GM21528 (cell line): ENCODE results near the gene TSPAN5.

ENCODE experiments used
- ATAC-seq: cut with Tn5 transposase; IDR thresholded peaks from one replicate; pipeline ENCODE4 v1.9.1; 2021; ENCODE audit warnings: mild to moderate bottlenecking, moderate library complexity; ENCODE audit not compliant: unreplicated experiment, low FRiP score

Gene TSPAN5

GRCh38 chr4:98623126-98623802, 35.1 kb downstream of the TSPAN5 start:
- no peak for ATAC-seq

GRCh38 chr4:98620087-98620784, 38.2 kb downstream of the TSPAN5 start:
- no peak for ATAC-seq

GRCh38 chr4:98619180-98619579, 39.2 kb downstream of the TSPAN5 start:
- ATAC-seq, result no peak

DNA sequence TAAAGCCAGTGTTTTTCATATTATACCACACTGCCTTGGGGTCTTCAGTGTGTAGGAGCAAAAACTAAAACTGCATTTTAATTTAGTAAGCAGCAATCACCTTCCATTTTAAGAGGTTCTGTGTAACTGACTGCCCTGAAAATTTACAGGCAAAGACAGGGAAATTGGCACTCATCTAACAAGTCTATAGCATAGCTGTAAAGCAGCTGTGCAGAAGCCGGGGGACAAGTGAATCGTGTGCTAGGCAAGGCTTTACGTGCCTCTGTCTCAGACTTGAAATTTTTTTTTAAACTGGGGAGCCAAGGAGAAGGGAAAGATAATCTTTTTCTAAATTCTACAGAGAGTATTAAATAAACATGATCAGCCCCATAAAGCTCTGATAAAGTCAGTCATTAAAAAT, 39.7 kb downstream of the TSPAN5 start:
- ATAC-seq, result no peak

DNA sequence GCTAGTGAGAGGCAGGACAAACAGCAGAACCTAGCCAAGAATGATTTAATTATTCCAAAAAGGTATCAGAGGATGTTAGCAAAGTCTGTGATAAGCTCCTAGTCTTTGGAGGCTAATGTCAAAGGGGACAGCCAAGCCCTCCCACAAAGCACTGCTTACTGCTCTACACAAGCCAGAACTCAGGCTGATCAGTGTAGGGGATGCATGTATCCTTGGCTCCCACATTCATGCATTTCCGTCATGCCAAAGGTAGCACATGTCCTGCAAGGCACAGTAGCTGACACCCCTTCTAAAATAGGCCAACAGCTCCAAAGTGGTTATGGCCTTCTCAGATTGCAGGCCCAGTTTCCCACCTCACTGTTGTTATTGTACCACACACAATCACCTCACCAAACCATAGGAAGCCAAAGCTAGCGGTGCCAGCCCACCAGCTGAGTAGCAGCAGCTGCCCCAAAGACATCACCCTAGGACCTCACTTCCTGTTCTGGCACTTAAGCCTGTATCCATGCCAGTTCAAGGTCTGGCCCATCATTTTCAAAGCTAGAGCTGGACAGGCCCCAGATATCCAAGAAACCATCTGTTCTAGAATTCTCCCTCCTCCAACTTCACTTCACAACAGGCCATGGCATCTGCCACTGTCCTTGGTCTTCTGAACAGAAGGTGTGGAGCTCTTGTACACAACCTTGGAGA, 40.9 kb downstream of the TSPAN5 start:
- no peak for ATAC-seq

- no peak for ATAC-seq
Measured at GRCh38 chr4:98615991-98616390, 42.4 kb downstream of the TSPAN5 start.

- ATAC-seq, result no peak
Measured at GRCh38 chr4:98614662-98615061, 43.7 kb downstream of the TSPAN5 start.

DNA sequence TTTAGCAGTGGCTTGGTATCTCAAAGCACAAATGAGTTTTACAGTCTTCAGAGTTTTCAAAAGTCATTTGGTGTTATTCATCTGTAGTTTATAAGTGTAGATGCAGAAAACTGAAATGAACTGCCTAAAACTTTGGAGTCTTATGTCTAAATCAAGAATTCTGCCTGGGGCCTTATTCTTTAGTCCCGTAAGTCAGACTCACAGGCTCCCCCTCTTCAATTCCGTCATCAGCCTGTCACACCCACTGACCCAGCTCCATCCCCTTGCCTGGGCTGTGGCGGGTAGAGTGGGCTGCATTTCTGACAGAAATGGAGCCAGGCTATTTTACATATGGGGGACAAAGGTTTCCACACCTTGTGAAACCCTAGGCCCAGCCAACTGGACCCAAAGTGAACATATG, 44.3 kb downstream of the TSPAN5 start:
- no peak for ATAC-seq

DNA sequence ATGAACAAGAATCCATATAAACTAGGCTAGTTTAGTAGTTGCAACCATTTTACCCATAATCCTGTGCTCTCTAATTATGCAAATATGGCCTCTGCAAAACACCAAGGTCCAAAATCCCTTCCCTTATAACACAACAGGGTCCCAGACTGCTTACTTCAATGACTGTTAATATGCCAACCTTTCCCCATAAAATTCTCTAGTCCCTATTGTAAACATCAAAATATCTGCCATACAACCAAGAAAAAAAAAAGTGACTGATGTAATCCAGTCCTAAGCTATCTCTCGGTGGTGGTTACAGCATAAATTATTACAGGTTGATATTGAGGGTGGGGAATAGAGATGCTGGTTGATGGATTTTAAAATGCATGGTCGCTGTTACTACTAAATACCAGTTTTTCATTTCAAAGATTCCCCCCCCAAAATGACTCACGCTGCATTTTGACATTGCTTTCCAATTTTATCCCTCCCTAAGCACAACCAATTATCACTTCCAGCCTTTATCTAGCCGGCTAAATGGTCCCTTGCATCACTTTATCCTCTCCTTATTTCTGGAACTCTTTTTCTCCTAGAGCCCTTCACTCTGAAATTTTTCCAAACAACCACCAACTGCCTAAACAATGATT, 44.8 kb downstream of the TSPAN5 start:
- ATAC-seq, result no peak

- no peak for ATAC-seq
Measured at GRCh38 chr4:98612318-98613250, 45.8 kb downstream of the TSPAN5 start.

DNA sequence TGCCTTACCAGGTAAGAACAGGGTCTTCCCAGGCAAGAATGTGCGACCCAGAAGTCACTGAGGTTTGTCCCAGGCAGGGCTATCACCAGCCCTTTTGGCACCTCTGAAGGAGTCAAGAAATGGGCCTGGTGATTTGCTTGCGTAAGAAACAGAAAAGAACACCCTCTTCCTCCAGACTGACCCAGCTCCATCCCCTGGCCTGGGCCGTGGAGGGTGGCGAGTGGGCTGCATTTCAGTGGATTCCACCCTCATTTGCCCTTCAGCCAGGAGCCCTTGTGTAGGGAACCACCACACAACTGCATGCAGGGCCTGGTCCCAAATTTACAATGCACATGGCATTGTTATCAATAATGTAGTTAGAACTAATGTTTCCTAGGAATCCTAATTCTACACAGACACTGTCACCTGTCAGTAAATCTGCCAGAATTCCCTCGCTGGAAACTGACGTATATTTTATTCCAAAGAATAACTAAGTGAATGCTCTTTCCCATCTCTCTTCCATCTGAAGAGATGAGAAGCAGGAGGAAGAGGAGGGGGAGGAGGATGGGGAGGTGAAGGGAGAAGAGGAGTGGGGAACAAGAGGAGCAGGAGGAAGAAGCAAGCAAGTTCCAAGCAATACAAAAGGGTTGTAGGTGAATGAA, 46.6 kb downstream of the TSPAN5 start:
- no peak for ATAC-seq

- no peak for ATAC-seq
Measured at GRCh38 chr4:98610926-98611676, 47.3 kb downstream of the TSPAN5 start.

DNA sequence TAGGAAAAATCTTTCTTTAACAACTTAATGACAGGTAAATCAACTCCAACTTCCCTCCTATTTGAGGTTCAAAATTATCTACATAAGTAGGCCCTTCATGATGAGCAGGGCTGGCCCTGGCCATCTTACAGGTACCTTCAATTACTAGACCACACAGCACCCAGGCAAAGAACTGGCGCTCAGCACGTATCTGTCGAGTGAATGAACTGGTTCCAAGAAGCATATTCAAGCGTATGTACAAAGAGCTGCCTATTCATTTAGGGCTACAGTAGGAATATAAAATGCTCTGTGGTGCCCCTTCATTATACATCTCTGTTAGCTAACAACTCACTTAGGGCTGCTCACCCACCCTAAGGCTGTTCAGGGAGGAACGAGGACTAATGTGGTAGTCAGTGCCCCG, 48.0 kb downstream of the TSPAN5 start:
- no peak for ATAC-seq

GRCh38 chr4:98609934-98610333, 48.5 kb downstream of the TSPAN5 start:
- ATAC-seq, result no peak

DNA sequence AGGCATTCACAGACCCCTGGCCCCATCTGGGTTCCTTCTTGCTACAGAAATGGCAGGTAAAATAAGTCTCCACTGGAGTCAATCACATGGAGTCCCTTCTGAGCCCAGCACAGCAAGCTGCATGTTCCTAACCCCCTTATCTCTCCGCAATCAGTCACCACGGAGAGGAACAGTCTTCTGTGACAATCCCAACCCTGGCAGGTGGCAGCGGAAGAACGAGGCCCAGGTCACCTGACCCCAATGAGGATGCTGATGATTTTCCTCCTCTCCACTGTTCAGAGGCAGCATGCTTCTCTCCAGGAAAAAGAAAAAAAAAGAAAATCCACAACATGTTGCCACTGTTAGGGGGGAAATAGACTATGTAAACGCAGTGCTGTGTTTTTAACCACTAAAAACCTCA, 50.1 kb downstream of the TSPAN5 start:
- ATAC-seq, result no peak

DNA sequence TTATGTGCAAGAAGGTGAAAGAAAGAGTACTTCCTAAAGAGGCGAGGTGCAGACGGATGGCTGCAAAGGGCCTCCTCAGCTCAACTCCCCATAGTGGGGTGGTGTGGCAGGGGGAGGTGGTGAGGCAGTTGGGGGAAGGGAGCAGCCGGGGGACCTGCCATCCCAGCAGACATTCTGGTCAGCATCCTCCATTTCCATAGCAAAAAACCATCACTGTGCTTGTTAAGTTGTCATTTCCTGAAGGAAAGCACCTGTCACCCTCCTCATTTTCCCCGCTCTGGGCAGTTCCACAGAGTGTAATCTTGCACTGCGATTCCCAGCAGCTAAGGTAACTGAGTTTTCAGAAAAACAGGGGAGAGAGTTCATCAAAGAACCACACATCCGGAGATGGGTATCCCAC, 51.5 kb downstream of the TSPAN5 start:
- no peak for ATAC-seq

DNA sequence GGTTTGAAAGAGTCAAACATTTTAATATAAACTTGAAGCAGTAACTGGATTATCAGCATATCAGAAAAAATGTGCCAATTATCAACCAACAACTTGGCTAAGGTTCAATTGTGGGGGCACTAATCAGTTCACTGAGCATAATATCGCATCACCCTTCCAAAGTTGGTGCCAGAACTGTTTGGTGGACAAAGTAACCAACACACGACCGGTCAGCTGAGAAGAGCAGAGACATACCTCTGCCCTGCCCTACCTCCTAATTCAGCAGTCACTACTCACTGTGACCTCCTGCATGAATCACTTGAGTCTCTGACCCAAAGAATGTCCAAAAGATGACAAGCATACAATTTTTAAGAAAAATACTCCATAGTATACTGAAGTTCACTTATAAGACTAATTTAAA, 53.2 kb downstream of the TSPAN5 start:
- ATAC-seq, result no peak

DNA sequence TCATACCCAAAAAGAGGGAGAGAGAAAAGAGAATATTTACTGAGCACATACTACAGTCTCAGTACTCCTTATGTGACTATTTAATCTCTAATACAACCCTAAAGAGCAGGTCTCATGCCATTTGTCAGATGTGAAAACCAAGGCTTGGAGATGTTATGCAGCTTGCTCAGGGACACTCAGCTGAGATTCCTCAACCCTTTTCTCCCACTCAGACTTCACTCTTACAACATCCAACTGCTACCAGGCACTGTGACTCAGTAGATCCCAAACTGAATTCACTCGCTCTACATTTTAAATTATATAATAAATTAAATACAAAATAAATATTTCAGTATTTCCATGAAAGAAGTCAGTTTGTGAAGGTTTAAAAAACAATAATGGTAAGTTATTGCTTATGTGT, 53.7 kb downstream of the TSPAN5 start:
- ATAC-seq, result no peak
